ENCODE measurements around the gene RNF152.

The RNF152 gene

DNA sequence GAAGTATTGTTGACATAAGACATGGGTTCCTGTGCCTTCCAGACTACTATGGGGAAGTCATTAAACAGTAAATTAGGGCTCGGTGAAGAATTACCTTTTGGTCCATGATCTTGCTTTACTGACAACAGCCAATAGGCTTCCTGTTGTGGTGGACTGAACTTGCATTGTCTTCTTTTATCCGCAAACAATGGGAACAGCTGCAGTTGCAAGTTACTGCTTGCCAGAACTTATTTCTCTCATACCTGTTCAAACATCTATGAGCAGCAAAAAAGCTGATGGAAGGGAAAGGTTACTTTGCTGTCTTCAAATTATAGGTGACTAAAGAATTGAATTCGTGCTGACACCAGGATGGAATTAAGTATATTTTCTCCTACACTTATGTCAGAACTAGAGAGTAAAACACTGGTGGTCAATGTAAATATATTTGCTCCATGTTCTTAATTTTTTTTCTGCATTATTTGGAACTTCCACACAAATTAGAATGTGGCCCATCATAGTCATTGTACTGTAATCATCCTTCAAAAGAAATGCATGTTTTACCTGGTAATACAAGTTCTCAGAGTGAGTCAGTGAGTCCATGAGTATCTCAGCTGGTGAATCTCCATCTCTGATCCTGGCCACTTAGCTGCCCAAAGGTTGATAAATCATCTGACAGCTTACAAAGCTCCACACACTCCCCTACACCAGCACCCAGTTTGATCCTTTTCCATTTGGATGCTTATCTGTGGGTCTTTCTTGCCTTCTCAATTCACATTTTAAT lies 37.3 kb upstream of the RNF152 start:
- TF ChIP-seq, protein P1, sequence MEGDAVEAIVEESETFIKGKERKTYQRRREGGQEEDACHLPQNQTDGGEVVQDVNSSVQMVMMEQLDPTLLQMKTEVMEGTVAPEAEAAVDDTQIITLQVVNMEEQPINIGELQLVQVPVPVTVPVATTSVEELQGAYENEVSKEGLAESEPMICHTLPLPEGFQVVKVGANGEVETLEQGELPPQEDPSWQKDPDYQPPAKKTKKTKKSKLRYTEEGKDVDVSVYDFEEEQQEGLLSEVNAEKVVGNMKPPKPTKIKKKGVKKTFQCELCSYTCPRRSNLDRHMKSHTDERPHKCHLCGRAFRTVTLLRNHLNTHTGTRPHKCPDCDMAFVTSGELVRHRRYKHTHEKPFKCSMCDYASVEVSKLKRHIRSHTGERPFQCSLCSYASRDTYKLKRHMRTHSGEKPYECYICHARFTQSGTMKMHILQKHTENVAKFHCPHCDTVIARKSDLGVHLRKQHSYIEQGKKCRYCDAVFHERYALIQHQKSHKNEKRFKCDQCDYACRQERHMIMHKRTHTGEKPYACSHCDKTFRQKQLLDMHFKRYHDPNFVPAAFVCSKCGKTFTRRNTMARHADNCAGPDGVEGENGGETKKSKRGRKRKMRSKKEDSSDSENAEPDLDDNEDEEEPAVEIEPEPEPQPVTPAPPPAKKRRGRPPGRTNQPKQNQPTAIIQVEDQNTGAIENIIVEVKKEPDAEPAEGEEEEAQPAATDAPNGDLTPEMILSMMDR (IDR thresholded peaks at IDR 0.05; ENCODE audit: low read depth, low read length, missing control alignments) = no peak
- in situ Hi-C loops (cut with HindIII; ENCODE audit: low sequenced_read_pairs) = no loop called here
- DNase-seq (ENCODE audit: low read depth) = no peak
- H3K4me3 ChIP-seq (ENCODE audit: low read depth, low read length) = no peak overlapping the region

DNA sequence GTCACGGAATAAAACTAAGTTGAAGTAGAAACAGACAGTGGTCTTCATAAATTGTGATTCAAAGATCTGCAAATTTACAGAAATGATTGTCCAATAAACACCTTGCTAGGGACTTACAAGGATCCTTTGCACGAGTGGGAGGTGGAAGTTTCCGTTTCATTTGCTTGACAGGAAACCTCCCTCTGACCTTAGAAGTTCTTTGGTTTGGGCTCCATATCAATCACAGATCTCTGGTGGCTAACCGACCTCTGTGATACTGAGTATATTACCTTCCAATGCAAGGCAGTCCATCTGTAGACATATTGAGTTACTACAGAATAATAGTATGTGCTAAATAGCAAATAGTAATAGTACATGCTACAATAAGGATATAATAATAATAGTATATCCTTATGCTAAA lies 33.7 kb upstream of the RNF152 start:
- in situ Hi-C loops (cut with HindIII; ENCODE audit: low sequenced_read_pairs) = no loop called here
- no peak overlapping the region for H3K4me3 ChIP-seq (ENCODE audit: low read depth, low read length)
- no peak for DNase-seq (ENCODE audit: low read depth)
- TF ChIP-seq, protein P1 (IDR thresholded peaks at IDR 0.05; ENCODE audit: low read depth, low read length, missing control alignments) = no peak

GRCh38 chr18:61924550-61924949 lies 31.7 kb upstream of the RNF152 start:
- no peak for DNase-seq (ENCODE audit: low read depth)
- TF ChIP-seq, protein P1 (IDR thresholded peaks at IDR 0.05; ENCODE audit: low read depth, low read length, missing control alignments) = no peak
- no peak overlapping the region for H3K4me3 ChIP-seq (ENCODE audit: low read depth, low read length)
- in situ Hi-C loops (cut with HindIII; ENCODE audit: low sequenced_read_pairs) = no loop called here

- no peak for DNase-seq (ENCODE audit: low read depth)
- TF ChIP-seq, protein P1 (IDR thresholded peaks at IDR 0.05; ENCODE audit: low read depth, low read length, missing control alignments) = no peak
- in situ Hi-C loops (cut with HindIII; ENCODE audit: low sequenced_read_pairs) = no loop called here
- H3K4me3 ChIP-seq (ENCODE audit: low read depth, low read length) = no peak overlapping the region
Measured at GRCh38 chr18:61922435-61922834, 29.6 kb upstream of the RNF152 start.

GRCh38 chr18:61921621-61922235 lies 28.9 kb upstream of the RNF152 start:
- DNase-seq (ENCODE audit: low read depth) = no peak
- H3K4me3 ChIP-seq (ENCODE audit: low read depth, low read length) = no peak overlapping the region
- TF ChIP-seq, protein P1 (IDR thresholded peaks at IDR 0.05; ENCODE audit: low read depth, low read length, missing control alignments) = no peak
- in situ Hi-C loops (cut with HindIII; ENCODE audit: low sequenced_read_pairs) = no loop called here

DNA sequence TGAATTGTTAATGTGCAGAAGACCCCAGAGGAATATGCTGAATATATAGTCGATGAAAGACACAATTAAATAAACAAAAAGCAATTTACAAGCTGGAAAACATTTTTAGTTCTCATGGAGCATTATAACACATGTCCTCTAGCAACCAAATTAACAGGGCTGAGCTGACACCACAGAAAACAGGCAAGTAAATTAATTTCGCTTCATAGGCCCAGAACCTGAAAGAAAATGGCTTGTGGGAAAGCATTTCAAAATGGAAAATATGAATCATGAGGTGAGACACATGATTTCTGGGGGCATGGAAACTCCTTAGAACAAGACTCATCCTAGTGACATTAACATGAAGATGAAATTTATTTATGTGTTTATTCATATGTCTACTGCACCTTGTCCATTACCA lies 25.0 kb upstream of the RNF152 start:
- DNase-seq (ENCODE audit: low read depth) = no peak
- in situ Hi-C loops (cut with HindIII; ENCODE audit: low sequenced_read_pairs) = no loop called here
- TF ChIP-seq, protein P1 (IDR thresholded peaks at IDR 0.05; ENCODE audit: low read depth, low read length, missing control alignments) = no peak
- H3K4me3 ChIP-seq (ENCODE audit: low read depth, low read length) = no peak overlapping the region
